GM12801 (cell line): ENCODE data around the gene RPL10.

Experiments
- TF ChIP-seq, protein P1 (sequence below): IDR thresholded peaks from one replicate; pipeline ENCODE4 v1.5.1; 2011; ENCODE audit warnings: control low read depth; ENCODE audit not compliant: insufficient read length; ENCODE audit errors: extremely low read depth

Gene RPL10

DNA sequence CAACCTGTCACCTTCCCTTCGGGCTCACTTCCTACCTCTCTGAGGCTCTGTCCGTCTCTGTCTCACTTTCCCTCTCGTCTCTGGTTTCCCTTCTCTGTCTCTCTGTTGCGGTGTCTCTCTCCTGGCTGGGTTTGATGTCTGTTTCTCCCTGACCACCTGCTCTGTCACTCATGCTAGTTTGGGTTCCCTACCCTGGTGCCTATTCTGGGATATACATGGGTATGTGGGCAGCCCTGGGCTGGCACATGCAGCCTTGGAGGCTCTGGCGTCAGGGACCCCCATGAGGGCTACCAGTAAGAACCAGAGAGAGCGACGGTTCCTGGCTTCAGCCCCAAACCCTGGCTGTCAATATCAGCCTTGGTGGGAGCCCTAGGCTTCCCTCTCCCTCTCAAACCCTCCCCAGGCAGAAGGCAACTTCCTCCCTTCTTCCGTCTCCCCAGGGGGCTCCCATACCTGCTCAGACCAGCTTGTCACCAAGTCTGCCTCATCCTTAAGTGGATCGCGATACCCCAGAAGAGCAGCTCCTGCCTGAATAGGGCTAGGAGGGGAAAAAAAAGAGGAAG, 10.6 kb downstream of the RPL10 start:
- TF ChIP-seq, protein P1, sequence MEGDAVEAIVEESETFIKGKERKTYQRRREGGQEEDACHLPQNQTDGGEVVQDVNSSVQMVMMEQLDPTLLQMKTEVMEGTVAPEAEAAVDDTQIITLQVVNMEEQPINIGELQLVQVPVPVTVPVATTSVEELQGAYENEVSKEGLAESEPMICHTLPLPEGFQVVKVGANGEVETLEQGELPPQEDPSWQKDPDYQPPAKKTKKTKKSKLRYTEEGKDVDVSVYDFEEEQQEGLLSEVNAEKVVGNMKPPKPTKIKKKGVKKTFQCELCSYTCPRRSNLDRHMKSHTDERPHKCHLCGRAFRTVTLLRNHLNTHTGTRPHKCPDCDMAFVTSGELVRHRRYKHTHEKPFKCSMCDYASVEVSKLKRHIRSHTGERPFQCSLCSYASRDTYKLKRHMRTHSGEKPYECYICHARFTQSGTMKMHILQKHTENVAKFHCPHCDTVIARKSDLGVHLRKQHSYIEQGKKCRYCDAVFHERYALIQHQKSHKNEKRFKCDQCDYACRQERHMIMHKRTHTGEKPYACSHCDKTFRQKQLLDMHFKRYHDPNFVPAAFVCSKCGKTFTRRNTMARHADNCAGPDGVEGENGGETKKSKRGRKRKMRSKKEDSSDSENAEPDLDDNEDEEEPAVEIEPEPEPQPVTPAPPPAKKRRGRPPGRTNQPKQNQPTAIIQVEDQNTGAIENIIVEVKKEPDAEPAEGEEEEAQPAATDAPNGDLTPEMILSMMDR: no peak

DNA sequence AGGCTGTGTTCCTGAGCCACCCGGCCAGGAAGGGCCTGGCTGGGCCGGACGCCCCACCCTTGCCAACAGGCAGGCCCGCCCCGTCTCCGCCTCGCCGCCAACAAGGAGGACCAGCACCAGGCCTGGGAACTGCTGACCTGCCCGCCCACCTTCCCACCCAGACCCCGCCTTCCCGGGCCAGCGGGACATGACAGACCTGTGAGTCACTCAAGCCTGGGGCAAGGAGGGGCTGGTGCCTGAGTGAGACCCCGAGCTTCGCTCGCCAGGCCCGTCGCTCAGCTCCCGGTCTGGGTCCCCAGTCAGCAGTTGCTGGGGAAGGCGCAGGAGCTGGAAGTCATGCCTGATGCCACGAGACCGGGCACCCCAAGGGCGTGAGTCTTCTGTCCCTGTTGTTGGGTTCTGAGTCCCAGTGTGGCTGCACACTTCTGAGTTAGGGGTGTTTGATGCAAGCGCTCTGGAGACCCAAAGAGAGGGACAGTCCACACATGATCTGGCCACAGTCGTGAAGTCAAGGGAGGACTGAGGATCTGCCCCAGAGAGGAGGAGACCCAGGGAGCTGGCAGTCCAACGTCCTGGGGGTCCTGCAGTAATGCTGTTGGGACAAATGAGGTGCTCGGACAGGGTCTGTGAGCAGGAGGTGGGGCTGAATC, 11.2 kb downstream of the RPL10 start, which contains the start of gene DNASE1L1:
TSS of gene DNASE1L1 (minus strand) at position 33 of the 650 bp plus-strand sequence. CDS start 3,686 bp downstream, outside the sequence.
- TF ChIP-seq, protein P1: no peak

DNA sequence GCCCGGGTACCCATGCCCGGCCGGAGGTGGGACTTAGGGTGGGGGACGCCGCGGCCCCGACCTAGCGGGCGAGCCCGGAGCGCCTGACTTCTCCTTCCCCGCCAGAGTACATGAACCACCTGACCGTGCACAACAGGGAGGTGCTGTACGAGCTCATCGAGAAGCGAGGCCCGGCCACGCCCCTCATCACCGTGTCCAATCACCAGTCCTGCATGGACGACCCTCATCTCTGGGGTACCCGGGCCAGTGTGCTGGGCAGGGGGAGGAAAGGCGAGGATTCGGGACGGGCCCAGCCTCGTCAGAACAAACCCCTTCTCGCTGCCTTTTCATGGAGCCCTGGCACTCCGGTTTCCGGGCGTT, 13.8 kb downstream of the RPL10 start:
- TF ChIP-seq, protein P1: no peak

DNA sequence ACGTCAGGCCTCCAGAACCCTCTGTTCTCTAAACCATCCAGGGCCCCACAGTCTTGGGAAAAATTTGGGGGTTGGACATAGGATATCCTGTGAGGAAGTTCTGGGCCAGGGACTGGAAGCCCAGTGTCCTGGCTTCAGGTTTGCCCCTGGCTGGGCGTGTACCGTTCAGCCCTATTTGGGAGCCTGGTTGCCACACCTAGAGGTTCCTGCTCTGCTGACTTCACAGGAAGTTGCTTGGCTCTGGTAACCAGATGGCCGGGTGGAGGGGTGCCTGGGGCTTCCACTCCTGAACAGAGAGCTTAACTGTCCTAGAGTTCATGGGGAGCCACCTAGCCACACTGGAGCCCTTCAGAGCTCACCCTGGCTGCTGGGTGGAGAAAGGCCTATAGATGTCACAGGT, 14.3 kb downstream of the RPL10 start:
- TF ChIP-seq, protein P1: no peak

DNA sequence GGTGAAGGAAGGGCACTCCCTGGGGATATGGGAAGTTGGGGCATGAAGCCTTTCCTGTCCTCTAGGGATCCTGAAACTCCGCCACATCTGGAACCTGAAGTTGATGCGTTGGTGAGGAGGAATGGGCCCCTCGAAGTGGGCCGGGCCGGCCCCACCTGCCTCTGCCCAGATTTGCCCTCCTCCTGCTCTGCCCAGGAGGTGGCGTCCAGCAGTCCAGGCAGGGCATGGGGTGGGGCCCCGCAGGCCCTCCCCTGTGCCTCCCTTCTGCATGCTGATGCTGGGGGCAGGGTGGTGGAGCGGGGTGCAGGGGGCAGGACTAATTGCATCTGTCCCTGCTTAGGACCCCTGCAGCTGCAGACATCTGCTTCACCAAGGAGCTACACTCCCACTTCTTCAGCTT, 15.0 kb downstream of the RPL10 start:
- TF ChIP-seq, protein P1: no peak

DNA sequence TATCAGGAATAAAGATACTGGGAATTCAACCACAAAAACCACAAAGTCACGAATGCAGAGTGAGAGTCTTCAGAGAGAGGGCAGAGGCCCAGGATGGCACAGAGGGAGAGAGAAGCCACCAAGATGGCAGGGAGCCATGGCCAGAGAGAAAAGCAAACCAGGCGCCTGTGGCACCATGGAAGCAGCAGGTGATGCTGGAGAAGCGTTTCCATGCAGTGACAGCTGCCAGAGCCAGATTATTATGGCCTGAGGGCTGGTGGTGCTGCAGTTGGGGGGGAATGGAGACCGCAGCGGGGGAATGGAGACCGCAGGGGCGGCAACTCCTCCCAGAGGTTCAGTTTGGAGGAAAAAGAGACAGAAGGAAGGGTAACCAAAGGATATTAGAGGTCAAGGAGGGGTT, 19.0 kb downstream of the RPL10 start:
- TF ChIP-seq, protein P1: no peak

DNA sequence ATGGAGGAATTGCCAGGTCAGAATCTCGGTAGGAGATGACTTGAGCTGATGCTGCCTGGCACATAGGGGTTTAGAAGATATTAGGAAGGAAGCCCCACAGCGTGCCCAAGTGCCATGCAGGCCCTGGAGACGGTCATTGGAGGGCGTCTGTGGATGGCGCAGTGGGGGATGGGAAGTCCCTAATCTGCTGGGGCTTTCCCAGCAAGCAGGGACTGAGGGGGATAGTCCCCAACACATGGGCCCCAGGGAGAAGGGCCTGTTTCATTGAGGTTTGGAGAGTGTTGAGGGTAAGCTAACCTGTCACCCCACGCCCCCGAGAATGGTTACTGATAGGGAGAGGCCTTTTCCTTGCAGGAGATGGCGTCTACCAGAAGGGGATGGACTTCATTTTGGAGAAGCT, 21.0 kb downstream of the RPL10 start:
- TF ChIP-seq, protein P1: no peak
